GM19238 (cell line): Measurements from ENCODE around the gene RPAIN.
"Not testable (repeated sequence)": the region's sequence is repeated elsewhere in the genome, so short reads cannot be mapped to it uniquely, and the experiment has no call there.

Source experiments
- DNase-seq: peaks from one replicate; pipeline ENCODE4 v3.0.0; 2011; ENCODE audit warnings: low spot score; ENCODE audit not compliant: insufficient read length

Gene RPAIN

DNA sequence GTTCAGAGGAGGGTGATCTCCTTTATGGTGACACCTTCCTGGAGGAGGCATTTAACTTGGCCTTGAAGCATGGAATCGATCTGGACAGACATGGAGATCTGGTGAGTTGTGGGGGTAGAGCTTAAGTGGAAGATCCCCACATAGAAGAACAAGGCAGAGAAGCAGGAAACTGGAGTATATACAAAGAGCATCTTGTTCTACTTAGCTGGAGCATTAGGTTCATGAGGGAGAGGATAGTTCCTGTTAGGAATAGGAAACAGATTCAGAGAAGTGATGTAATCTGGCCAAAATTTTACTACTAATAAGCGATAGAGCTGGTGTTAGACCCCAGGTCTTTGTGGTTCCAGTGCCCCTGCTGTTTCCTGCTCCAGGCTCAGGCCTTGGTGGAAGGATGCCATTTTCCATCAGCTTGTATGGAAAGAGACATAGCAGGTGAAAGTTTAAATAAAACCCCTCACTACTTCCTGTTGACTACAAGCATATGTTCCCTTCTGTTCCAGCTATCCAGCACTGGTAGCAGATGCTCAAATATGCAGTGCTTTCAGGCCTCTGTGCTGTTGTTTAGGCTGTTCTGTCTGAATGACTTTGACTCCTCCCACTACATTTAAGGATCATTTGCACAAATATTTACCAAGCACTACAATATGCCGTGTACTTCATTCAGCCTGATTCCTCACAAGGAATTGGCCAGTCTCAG, 9.4 kb downstream of the RPAIN start:
- DNase-seq, result no peak

DNA sequence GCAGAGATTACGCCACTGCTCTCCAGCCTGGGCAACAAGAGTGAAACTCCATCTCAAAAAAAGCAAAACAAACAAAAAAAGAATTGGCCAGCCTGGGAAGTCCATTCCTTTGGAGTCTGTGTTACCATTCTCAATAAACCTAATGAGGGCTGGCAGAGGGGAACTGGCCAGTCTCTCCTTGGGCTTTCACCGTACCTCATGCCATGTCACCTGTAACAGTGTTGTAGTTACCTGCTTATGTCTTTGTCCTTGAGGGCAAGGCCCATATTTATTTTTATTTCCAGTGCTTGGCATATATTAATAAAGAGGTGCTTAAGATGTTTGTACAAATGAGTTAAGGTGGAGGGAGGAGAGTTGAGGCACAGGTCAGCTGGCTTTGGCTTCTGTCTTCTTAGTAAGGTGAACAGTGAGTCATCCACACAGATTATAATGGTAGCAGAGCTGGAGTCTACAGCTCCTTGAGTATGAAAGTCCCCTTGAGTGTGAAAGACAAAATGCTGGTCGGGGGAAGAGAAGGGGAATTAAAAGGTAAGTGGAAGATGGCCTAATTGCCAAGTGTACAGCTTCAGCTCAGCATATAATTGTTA, 10.5 kb downstream of the RPAIN start:
- no peak for DNase-seq

DNA sequence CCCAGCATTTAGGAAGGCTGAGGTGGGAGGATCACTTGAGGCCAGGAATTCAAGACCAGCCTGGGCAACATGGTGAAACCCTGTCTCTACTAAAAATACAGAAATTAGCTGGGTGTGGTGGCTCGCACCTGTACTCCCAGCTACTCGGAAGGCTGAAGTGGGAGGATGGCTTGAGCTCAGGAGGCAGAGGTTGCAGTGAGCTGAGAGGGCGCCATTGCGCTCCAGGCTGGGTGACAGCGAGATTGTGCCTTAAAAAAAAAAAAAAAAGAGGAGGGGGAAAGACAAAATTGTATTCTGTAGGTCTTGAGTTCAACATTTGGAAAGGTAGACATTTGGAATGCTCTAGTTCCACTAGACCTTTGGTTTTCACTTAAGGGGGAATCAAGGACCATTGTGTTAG, 11.3 kb downstream of the RPAIN start:
- DNase-seq, result not testable (repeated sequence)

- DNase-seq, result no peak
Observed at GRCh38 chr17:5431949-5432556, 12.1 kb downstream of the RPAIN start.

- no peak for DNase-seq
Observed at GRCh38 chr17:5434984-5435383, 15.0 kb downstream of the RPAIN start.

GRCh38 chr17:5435781-5436315, 15.9 kb downstream of the RPAIN start:
- DNase-seq, result not testable (repeated sequence)

DNA sequence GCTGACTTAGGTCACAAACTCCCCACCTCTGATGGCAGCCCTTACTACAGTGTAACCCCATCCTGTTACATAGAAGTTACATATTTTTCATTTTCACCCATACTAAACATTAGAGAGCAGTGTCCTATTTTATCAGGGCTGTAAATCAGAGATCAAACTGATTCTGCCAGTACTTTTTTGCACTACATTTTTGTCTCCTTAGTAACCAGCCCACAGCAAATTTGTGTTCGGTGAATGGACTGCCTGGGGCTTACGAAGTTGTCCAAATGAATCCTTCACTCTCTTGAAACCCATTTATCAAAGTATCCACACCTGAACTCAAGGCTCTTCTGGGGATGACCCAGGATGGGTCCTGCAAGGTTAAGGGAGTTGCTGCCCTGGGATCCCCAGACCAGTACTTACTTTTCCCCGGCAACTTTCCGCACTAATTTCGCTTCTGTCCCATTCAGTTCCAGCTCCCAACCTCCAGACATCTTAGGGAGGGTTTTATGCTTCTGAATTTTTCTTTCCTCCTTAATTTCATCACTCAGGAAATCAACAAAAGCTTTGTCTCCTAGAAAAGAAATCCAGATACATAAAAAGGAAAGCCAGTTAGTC, 17.8 kb downstream of the RPAIN start:
- DNase-seq, result no peak

- DNase-seq, result peak; percentile 90
Observed at GRCh38 chr17:5438716-5439445, 18.9 kb downstream of the RPAIN start, which contains the start of gene C1QBP. Gene C1QBP (minus strand): TSS chr17:5439155. CDS start chr17:5439073, 82 bp downstream.

GRCh38 chr17:5439446-5439764, 19.4 kb downstream of the RPAIN start:
- DNase-seq, result no peak

- DNase-seq, result no peak
Observed at GRCh38 chr17:5443728-5444127, 23.7 kb downstream of the RPAIN start.

GRCh38 chr17:5444209-5444608, 24.2 kb downstream of the RPAIN start:
- DNase-seq, result no peak

- DNase-seq, result no peak
Observed at GRCh38 chr17:5446786-5447185, 26.8 kb downstream of the RPAIN start.

GRCh38 chr17:5464717-5465507, 44.9 kb downstream of the RPAIN start:
- no peak for DNase-seq

DNA sequence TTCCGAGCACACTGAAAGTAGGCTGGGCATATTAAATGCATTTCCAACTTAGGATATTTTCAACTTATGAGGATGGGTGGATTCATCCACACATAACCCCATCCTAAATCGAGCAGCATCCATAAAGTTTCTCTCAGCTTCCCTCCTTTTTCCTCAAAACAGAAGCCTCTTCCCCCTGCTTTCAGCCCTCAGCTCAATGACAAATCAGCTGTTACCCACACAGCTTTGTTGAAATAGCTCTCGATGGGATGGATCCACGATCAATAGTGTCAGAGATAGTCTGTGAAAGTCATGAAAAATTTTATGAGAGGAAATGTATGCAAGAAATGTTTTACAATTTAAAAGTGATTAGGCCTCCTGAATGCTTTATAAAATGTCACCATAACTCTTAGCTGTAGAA, 46.3 kb downstream of the RPAIN start:
- DNase-seq, result no peak

DNA sequence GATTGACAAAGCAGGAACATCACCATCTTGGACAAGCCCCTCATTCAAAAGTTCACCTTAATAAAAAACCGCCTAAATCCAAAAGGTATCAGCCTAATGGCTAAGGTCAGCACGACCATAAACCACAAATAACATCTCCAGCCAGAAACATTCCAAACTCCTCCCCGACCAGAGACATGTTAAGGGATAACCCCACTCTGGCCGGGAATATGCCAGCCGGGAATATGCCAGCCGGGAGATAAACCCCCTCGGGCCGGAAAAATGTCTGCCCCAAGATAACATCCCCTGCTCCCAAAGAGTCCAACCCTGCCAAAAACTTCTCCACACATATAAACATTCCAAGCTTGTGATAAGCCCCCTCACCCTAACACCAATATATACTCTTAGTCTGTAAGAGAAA, 47.4 kb downstream of the RPAIN start:
- no peak for DNase-seq

DNA sequence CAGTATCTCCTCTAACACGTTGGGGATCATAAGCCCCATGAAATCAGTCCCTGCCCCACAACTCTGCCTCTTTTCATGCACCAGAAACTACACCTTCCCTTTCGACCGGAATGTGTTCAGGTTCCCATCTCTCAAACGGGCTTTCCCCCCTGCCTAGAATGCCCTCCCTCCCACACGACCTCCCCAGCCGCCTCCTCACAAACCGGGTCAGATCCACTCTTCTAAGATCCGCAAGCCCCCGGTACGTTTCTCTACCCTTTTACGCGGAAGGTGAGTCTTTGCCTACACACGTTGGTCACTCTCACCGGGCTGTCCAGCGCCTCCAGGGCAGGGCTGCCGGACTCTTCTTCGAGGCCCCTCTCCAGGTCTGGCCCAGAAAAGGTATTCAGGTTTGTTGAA, 48.1 kb downstream of the RPAIN start:
- no peak for DNase-seq

DNA sequence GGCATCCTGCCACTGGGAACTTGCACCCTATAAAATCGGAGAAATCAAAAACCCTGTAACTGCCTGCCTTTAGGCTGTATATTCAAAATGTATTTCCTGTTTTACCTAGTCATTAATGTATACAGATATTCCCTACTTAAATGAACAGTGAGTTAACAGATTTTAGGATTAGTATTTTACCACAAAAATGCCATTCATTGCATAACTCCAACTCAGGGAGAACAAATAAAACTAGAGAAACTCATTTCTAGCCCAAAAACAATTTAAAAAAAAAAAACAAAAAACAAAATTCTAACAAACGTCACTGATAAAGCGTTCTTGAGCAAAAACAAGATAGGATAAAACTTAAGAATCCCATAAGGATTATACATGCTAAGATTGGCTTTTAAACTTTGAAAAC, 52.5 kb downstream of the RPAIN start:
- DNase-seq, result no peak

- DNase-seq, result no peak
Observed at GRCh38 chr17:5473906-5474305, 53.9 kb downstream of the RPAIN start.

GRCh38 chr17:5478992-5479391, 59.0 kb downstream of the RPAIN start:
- no peak for DNase-seq

DNA sequence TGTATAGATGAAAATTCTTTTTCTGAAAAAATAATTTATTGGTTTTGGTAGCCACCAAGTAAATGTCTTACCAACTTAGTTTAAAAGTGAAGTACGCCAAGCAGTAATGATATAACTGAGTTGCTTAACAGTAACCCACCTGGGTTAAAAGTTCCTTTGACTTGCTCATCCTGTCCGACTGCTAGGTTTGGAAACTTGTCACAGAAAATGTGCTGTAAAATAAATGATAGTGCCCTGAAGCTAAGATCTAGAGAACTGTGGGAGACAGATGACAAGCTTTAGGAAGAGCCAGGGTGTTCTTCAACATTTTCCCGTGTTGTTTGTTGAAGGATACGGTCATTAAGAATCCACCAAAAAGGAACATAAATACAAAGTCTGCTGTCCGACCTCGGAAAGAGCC, 61.0 kb downstream of the RPAIN start:
- no peak for DNase-seq

DNA sequence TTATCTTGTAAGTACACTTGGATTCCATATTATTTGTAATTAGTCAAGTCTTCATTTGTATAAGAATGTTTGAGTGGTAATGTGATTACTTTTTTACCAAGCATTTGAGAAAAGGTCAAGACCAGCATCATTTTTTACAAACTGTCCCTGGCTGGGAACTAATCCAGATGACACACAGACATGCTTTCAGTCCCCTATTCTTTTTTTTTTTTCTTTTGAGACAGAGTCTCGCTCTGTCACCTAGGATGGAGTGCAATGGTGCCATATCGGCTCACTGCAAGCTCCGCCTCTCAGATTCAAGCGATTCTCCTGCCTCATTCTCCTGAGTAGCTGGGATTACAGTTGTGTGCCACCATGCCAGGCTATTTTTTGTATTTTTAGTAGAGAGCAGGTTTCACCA, 61.5 kb downstream of the RPAIN start:
- no peak for DNase-seq
